Activated naive CD4-positive, alpha-beta T cell treated with anti-CD3 and anti-CD28 coated beads for 36 hours (primary cell): Measurements from ENCODE around the gene CRACDL. TPM values are rescaled to one million over a fixed set of nuclear protein-coding genes. Genes with fewer than 3 reads are reported as not detected.

Source experiments
- CTCF ChIA-PET: fragments of 350-600 bp; sonication (Branson Sonifier 250); formaldehyde crosslinking; loops from one replicate; lab custom pipeline; 2021; ENCODE audit warnings: antibody characterized with exemption; lab: Charles Lee
- DNase-seq: peaks from one replicate; pipeline ENCODE4 v3.0.0-alpha.2; 2020
- H3K27ac Mint-ChIP-seq: one replicate; pipeline ENCODE4 v1.8.0; 2021; ENCODE audit warnings: mild to moderate bottlenecking, mixed read lengths
- H3K27me3 Mint-ChIP-seq: one replicate; pipeline ENCODE4 v1.8.0; 2021; ENCODE audit warnings: low read depth, mixed read lengths
- H3K36me3 Mint-ChIP-seq: one replicate; pipeline ENCODE4 v1.8.0; 2021; ENCODE audit warnings: low read depth, mixed read lengths
- H3K4me1 Mint-ChIP-seq: one replicate; pipeline ENCODE4 v1.8.0; 2021; ENCODE audit warnings: low read depth, mixed read lengths
- H3K4me3 Mint-ChIP-seq: one replicate; pipeline ENCODE4 v1.8.0; 2021; ENCODE audit warnings: mild to moderate bottlenecking, moderate library complexity, mixed read lengths
- H3K9me3 Mint-ChIP-seq: one replicate; pipeline ENCODE4 v1.8.0; 2021; ENCODE audit warnings: mixed read lengths
- intact Hi-C: fragments of 100-400 bp; cut with micrococcal nuclease; formaldehyde crosslinking; loops from one replicate; pipeline ENCODE4 v1.15.1; 2023
- total RNA-seq, 2 experiments: library from RNA; stranded (reverse); gene quantifications; one replicate each; pipeline ENCODE4 v1.2.3, GENCODE V29; 2021

The CRACDL gene
- total RNA-seq, 2 experiments from 2014 or later: 0.14 to 0.35 TPM

DNA sequence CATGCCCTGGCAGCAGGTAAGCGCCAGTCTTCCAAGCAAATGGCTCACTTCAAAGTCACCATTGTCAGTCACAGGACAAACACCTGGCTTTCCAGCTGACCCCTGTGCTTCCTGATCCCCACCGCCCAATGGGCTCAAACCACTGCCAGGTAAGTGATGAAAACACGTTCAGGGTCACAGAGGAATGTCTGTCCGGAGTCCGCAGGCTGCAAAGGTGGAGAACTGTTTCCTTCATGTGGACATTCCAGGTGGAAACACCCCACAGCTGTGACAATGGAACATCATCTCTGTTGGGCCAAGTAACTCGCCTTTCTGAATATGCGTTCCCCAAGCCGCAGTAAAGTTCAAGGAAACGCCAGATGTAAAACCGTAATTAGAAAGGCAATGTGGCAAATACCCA, 86.0 kb downstream of the CRACDL start:
- CTCF ChIA-PET: interaction anchor here (0.5 kb wide), 1 partner anchor 157 kb away, joined by 4 read pairs; no protein-coding TSS in a partner anchor
- no peak overlapping the region for H3K27ac Mint-ChIP-seq
- peaks cover 11% of the 10 kb centered on the region for H3K27me3 Mint-ChIP-seq
- H3K4me1 Mint-ChIP-seq: no peaks in the 10 kb centered on the region
- intact Hi-C loops: no loop called here
- H3K9me3 Mint-ChIP-seq: peaks cover 3% of the 10 kb centered on the region
- H3K4me3 Mint-ChIP-seq: no peak overlapping the region
- DNase-seq: no peak
- H3K36me3 Mint-ChIP-seq: peaks cover 2% of the 10 kb centered on the region

DNA sequence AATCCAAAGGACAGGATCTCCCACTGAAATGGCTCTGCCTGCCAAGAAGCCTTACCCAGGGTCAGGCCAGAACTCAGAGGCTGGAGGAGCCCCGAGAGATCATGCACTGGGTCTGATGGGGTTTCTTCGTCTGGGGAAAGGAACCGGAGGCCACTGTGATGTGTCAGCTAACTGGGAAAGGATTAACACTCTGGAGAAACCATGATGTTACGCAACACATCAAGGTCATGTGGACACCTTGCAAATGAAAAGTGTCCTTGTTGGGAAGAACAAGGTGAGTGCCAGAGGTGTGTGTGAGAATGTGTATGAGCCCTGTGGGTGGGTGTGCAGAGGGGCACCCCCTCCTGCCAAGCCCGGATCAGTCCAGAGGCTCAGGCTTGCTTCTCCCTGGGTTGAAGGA, 86.9 kb downstream of the CRACDL start:
- H3K27ac Mint-ChIP-seq: no peak overlapping the region
- no peaks in the 10 kb centered on the region for H3K36me3 Mint-ChIP-seq
- no peaks in the 10 kb centered on the region for H3K4me1 Mint-ChIP-seq
- intact Hi-C loops: no loop called here
- H3K9me3 Mint-ChIP-seq: no peaks in the 10 kb centered on the region
- peaks cover 9% of the 10 kb centered on the region for H3K27me3 Mint-ChIP-seq
- DNase-seq: no peak
- no peak overlapping the region for H3K4me3 Mint-ChIP-seq
- CTCF ChIA-PET: no interaction called here

DNA sequence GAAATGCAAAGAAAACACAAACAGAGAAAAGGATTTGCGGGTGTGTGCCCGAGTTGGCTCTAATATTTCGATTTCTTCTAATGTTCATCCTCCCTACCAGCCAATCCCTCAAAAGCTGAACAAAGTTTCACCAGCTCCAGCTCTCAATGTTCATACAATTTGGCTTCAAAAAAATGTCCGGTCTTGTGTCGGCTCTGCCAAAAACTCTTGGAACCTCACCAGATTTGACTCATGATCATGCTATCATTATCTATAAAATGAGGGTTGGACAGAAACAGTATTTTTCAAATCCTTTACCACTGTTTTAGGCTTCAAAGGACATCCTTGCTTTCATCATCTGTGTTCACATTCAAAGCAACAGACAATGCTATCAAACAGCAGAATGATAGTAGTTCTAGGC, 88.2 kb downstream of the CRACDL start:
- Mint-ChIP-seq H3K27me3 (peaks cover 6% of the 10 kb centered on the region), H3K36me3 (no peaks in the 10 kb centered on the region), H3K9me3 (no peaks in the 10 kb centered on the region), H3K27ac (no peak overlapping the region), H3K4me3 (no peak overlapping the region), H3K4me1 (no peaks in the 10 kb centered on the region)
- no peak for DNase-seq
- intact Hi-C loops: no loop called here
- CTCF ChIA-PET: interaction anchor here (0.6 kb wide), 1 partner anchor 332 kb away, joined by 3 read pairs; no protein-coding TSS in a partner anchor

DNA sequence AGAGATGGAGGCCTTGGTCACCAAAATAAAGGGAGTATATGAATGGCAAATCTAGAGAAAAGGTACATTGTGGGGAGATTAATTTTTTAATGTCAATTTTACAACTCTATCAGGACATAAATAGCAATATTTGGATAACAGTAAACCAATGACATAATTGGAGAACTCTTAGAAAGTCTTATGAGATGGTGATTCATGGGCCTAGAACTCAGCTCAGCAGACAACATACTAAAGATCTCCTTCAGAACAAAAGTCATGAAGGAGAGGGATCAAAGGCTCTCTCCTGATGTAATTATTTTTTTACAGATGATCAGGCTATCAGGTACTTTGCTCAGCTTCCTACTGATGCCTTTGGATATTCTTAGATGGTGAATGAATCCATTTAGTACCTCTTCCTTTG, 90.0 kb downstream of the CRACDL start:
- Mint-ChIP-seq H3K27me3 (peaks cover 2% of the 10 kb centered on the region), H3K27ac (no peak overlapping the region), H3K4me1 (no peaks in the 10 kb centered on the region), H3K9me3 (no peaks in the 10 kb centered on the region), H3K4me3 (no peak overlapping the region), H3K36me3 (no peaks in the 10 kb centered on the region)
- CTCF ChIA-PET: no interaction called here
- no peak for DNase-seq
- intact Hi-C loops: no loop called here

DNA sequence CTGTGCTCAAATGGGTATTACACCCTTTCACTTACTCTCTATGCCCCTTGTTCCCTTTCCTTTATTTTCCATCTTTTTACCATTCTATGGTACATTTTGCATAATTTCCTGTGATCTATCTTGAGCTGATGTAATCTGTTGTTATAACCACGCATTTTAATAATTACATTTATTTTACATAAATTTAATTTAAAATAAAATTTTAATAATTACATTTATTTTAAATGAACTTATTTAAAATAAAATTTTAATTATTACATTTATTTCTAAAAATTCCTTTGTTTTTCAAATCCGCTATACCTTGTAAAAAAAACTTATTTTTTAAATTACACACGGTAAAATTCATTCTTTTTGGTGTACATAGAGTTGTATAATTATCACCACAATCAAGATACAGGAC, 93.9 kb downstream of the CRACDL start:
- peaks cover 2% of the 10 kb centered on the region for H3K27me3 Mint-ChIP-seq
- H3K4me1 Mint-ChIP-seq: peaks cover 1% of the 10 kb centered on the region
- no peak overlapping the region for H3K27ac Mint-ChIP-seq
- H3K4me3 Mint-ChIP-seq: no peak overlapping the region
- DNase-seq: no peak
- no peaks in the 10 kb centered on the region for H3K36me3 Mint-ChIP-seq
- intact Hi-C loops: no loop called here
- CTCF ChIA-PET: no interaction called here
- H3K9me3 Mint-ChIP-seq: no peaks in the 10 kb centered on the region

DNA sequence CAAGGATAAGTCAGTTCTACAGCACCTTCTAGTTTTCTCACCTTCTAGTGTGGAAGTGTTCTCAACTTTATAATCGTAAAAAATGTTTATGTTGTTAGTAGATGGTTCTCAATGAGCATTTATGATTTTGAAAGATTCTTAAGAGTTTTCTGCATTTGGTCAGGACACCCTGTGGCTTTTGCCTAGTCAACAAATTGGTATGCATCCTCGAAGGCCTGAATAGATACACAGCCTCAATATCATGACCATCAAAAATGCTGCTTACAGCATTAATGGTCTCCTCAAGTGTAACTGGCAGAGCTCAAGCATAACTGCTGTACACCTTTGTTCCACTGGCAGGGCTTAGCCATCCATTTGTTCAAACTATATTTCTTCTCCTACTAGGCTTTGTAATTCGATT, 96.7 kb downstream of the CRACDL start:
- no peak overlapping the region for H3K4me3 Mint-ChIP-seq
- peaks cover 21% of the 10 kb centered on the region for H3K4me1 Mint-ChIP-seq
- H3K27me3 Mint-ChIP-seq: no peaks in the 10 kb centered on the region
- no peaks in the 10 kb centered on the region for H3K36me3 Mint-ChIP-seq
- CTCF ChIA-PET: interaction anchor here (0.7 to 1.4 kb wide), 2 partner anchors 148 to 227 kb away, joined by 4 read pairs; no protein-coding TSS in a partner anchor
- intact Hi-C loops: loop anchor here (5.0 kb wide), 3 partner anchors 127 to 1032 kb away; no protein-coding TSS in a partner anchor
- H3K27ac Mint-ChIP-seq: no peak overlapping the region
- H3K9me3 Mint-ChIP-seq: no peaks in the 10 kb centered on the region
- no peak for DNase-seq

DNA sequence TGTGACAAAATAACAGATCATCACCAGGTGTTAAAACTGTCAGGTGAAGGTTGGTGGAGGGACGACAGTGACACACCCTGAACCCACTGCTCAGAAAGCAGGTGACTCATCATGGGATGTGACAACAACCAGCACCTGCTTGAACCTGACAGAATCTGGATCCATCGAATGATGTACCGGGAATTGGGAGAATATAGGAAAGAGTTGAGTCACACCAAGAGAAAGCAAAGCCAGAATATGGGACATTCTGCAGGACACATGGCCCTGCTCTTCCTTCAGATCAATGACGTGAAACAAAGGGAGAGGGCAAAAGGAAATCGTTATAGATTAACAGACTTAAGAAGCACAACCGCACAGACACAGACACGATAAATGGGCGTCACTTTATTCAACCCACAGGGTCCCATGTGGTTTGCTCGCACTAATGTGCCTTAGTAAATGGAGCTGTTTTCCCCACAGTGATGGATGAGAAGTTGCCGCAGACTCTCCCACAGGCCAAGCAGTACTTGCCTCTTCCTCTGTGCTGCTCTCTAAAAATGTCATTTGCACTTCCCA, 100.1 kb downstream of the CRACDL start:
- peak overlapping the region; percentile 5 for H3K4me3 Mint-ChIP-seq
- H3K9me3 Mint-ChIP-seq: no peaks in the 10 kb centered on the region
- no peaks in the 10 kb centered on the region for H3K36me3 Mint-ChIP-seq
- H3K27me3 Mint-ChIP-seq: no peaks in the 10 kb centered on the region
- peak overlapping the region; percentile 62 for H3K27ac Mint-ChIP-seq
- CTCF ChIA-PET: interaction anchor here (0.7 to 2.7 kb wide), 6 partner anchors 8 to 199 kb away, joined by 3 to 39 read pairs (median 3); no protein-coding TSS in a partner anchor
- H3K4me1 Mint-ChIP-seq: peaks cover 26% of the 10 kb centered on the region
- intact Hi-C loops: loop anchor here (1.0 to 5.0 kb wide), 8 partner anchors 65 to 1029 kb away; no protein-coding TSS in a partner anchor
- DNase-seq: peak; percentile 69

DNA sequence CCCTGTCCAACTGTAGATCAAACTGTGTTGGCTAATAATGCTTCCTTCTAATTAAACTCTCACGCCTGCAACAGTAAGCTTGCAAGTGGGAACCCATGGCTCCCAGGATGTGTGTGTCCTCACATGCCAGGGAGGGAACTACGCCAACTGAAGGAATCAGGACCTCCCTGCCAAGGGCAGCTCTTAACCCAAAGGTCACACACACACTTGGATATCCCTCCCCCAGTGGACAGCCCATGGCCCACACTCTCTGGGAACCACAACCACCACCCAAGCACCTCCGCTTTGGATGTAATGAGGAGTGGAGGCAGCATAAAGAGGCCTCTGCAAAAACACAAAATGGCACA, 102.1 kb downstream of the CRACDL start:
- H3K27me3 Mint-ChIP-seq: no peaks in the 10 kb centered on the region
- H3K9me3 Mint-ChIP-seq: no peaks in the 10 kb centered on the region
- peaks cover 37% of the 10 kb centered on the region for H3K4me1 Mint-ChIP-seq
- intact Hi-C loops: no loop called here
- no peaks in the 10 kb centered on the region for H3K36me3 Mint-ChIP-seq
- CTCF ChIA-PET: interaction anchor here (0.7 kb wide), 1 partner anchor 189 kb away, joined by 5 read pairs; no protein-coding TSS in a partner anchor
- no peak overlapping the region for H3K27ac Mint-ChIP-seq
- no peak for DNase-seq
- no peak overlapping the region for H3K4me3 Mint-ChIP-seq

DNA sequence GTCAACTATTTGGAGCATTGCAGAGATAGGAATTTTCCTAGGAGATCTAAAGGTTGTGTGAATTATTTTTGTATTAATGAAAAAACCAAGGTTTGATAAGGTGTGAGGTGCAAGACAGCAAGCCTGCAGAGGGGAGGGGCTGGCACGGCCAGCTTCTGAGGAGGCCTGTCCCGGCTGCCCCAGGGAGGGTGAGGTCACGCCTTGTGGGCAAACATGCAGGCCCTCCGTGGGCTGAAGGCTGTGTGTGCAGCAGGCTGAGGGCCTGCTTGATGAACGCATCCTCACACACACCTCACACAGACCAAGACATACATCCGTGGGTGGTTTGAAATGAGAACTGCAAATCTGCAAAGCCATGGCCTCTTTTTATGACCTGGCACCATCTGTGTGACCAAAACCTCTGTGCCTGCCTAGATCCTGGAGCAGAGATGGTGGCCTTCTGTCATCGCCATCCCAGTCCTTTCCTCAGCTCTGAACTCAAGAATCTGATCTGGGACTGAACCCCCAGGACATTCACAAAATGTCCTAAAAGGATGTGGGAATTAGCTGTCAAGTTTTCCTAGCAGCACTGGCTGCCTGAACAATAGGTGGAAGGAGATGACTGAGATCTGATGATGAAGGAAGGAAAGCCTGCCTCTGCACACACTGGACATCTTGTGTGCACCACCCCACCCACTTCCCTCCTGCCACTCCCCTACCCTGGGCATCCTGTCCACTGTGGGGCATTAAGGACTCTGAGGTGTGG, 102.7 kb downstream of the CRACDL start:
- no peak overlapping the region for H3K4me3 Mint-ChIP-seq
- H3K27ac Mint-ChIP-seq: no peak overlapping the region
- H3K9me3 Mint-ChIP-seq: no peaks in the 10 kb centered on the region
- CTCF ChIA-PET: interaction anchor here (0.7 kb wide), 1 partner anchor 188 kb away, joined by 5 read pairs; no protein-coding TSS in a partner anchor
- peaks cover 43% of the 10 kb centered on the region for H3K4me1 Mint-ChIP-seq
- no peaks in the 10 kb centered on the region for H3K27me3 Mint-ChIP-seq
- intact Hi-C loops: no loop called here
- DNase-seq: no peak
- no peaks in the 10 kb centered on the region for H3K36me3 Mint-ChIP-seq

DNA sequence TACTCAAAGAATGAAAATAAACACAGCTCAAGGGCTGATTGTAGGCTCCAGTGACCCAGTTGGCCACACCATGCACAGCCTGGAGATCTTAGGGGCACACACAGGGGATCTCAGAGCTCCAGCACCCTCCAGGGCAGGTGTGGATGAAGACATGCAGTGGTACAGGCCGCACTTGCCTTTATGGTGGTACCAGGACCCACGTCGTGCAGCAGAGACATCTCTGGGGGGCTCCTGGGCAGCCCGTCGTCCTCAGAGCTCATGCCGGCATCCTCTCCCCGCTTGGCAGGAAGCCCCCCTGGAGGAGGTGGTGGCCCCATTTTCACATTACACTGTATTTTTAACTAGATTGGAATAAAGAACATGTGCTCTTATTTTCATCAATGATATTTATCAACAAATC, 103.9 kb downstream of the CRACDL start:
- CTCF ChIA-PET: interaction anchor here (0.7 to 1.0 kb wide), 3 partner anchors 11 to 200 kb away, joined by 3 to 4 read pairs (median 3); no protein-coding TSS in a partner anchor
- peaks cover 48% of the 10 kb centered on the region for H3K4me1 Mint-ChIP-seq
- intact Hi-C loops: no loop called here
- no peaks in the 10 kb centered on the region for H3K36me3 Mint-ChIP-seq
- H3K27ac Mint-ChIP-seq: no peak overlapping the region
- no peaks in the 10 kb centered on the region for H3K27me3 Mint-ChIP-seq
- DNase-seq: no peak
- H3K9me3 Mint-ChIP-seq: no peaks in the 10 kb centered on the region
- H3K4me3 Mint-ChIP-seq: no peak overlapping the region

DNA sequence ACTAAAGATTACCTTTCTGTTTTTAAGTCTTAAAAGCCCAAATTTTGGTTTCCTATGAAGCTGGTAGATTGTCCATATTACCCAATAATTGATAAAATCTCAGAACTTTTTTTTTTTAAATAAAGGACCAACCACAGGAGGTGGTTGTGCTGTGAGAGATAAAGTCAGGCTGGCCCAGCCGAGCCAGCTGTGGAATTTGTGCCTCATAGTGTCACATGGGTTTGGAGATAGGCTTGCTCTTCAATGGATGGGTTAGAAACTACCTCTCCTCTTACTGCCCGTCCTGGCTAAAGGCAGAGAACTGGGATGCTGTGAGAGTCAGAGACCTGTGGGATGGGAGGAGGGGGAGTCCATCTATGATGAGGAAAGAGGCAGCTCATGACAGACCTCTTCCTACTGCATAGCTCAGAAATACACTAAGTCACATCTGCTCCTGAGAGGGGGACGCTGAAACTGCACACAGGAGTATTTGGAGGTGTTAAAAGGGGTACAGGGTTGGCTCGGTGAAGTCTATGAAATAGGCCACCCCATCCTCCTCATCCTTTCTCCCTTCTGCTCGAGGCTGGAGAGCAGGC, 105.4 kb downstream of the CRACDL start:
- no peak overlapping the region for H3K4me3 Mint-ChIP-seq
- CTCF ChIA-PET: no interaction called here
- intact Hi-C loops: no loop called here
- no peaks in the 10 kb centered on the region for H3K27me3 Mint-ChIP-seq
- no peaks in the 10 kb centered on the region for H3K9me3 Mint-ChIP-seq
- H3K27ac Mint-ChIP-seq: no peak overlapping the region
- H3K36me3 Mint-ChIP-seq: no peaks in the 10 kb centered on the region
- H3K4me1 Mint-ChIP-seq: peaks cover 37% of the 10 kb centered on the region
- no peak for DNase-seq

DNA sequence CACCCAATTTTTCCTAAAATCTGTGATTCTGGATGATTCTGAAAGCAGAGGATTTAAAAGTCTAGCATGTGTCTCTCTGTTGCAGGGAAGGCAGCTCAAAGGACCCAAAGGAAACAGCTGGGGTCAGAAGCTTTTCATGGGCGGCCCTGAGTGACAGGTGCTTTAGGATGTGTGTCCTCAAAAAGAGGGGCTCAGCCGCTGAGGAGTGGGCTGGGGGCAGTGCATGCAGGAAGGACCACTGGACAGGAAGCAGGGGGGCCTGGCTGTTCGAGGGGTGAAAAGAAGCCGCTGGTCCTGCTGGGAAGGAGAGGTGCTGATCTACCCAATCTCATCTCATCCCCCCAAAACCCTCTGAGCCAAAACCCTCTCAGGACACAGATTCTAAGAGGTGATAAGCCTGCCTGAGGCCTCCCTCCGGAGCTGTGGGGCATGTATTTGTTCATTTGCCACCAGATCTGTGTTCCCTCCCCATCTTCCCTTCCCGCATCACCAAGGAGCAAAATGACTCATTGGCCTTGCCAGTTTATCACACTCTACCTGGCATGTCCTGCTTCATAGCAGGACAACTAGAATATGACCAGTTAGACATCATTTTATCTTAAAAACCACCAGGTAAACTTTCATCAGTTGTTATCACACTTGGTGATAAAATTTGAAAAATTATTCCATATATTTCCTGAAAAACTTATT, 106.3 kb downstream of the CRACDL start:
- no peaks in the 10 kb centered on the region for H3K9me3 Mint-ChIP-seq
- H3K27ac Mint-ChIP-seq: no peak overlapping the region
- CTCF ChIA-PET: interaction anchor here (1.2 to 1.6 kb wide), 2 partner anchors 99 to 180 kb away, joined by 4 to 8 read pairs; partner anchors contain the start of gene MGAT4A
- H3K36me3 Mint-ChIP-seq: no peaks in the 10 kb centered on the region
- intact Hi-C loops: no loop called here
- no peak for DNase-seq
- peaks cover 31% of the 10 kb centered on the region for H3K4me1 Mint-ChIP-seq
- H3K27me3 Mint-ChIP-seq: no peaks in the 10 kb centered on the region
- H3K4me3 Mint-ChIP-seq: no peak overlapping the region
